ENCODE measurements around the gene SPEG. TPM values are rescaled to one million over a fixed set of nuclear protein-coding genes. Genes with fewer than 3 reads are reported as not detected.
A peak's percentile ranks its signal among the peaks of the same experiment; 100 is the strongest.

SPEG gene
- total and polyA plus RNA-seq, 2 of the 13 experiments (the other 11 are each of a cell fraction or from before 2014, with no cell fraction given) = 0.18 to 0.24 TPM

- TF ChIP-seq ZBTB49 (CRISPR knock-in tag; IDR thresholded peaks at IDR 0.05; ENCODE audit: borderline replicate concordance) (no peak), ZNF710 (CRISPR knock-in tag; IDR thresholded peaks at IDR 0.05; ENCODE audit: borderline replicate concordance) (0 out of 2 replicates have a peak, but pooled peaks have one; percentile 38), RFX5 (IDR thresholded peaks at IDR 0.05; ENCODE audit: low read depth, low read length) (no peak), NRL (CRISPR knock-in tag; IDR thresholded peaks at IDR 0.05; ENCODE audit: borderline replicate concordance) (0 out of 2 replicates have a peak, but pooled peaks have one; percentile 5), ZNF430 (CRISPR knock-in tag; IDR thresholded peaks at IDR 0.05) (0 out of 2 replicates have a peak, but pooled peaks have one; percentile 23), ZNF17 (CRISPR knock-in tag; IDR thresholded peaks at IDR 0.05) (no peak), GRHL1 (CRISPR knock-in tag; conservative IDR thresholded peaks at IDR 0.05) (no peak)
Observed at GRCh38 chr2:219538504-219538951, 103.9 kb downstream of the SPEG start (continued).
